ENCODE results near the gene AOPEP.
"Not testable (repeated sequence)": the region's sequence is repeated elsewhere in the genome, so short reads cannot be mapped to it uniquely, and the experiment has no call there.

The AOPEP gene

DNA sequence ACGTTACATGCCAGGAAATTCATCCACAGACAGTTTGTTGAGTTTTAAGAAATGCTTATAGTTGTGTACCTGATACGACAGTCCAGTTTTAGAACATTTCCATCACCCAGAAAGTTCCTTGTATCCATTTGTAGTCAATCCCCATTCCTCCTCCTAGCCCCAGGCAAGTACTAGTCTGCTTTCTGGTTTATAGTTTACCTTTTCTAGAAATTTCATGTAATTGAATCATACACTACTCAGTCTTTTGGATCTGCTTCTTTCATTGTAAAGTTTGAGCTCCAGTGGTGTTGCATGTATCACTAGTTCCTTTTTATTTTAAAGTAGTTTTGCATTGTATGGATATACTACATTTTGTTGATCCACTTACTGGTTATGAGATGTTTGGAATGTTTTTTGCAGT is 291.2 kb downstream of the AOPEP start:
- DNase-seq (ENCODE audit: low spot score), result no peak

DNA sequence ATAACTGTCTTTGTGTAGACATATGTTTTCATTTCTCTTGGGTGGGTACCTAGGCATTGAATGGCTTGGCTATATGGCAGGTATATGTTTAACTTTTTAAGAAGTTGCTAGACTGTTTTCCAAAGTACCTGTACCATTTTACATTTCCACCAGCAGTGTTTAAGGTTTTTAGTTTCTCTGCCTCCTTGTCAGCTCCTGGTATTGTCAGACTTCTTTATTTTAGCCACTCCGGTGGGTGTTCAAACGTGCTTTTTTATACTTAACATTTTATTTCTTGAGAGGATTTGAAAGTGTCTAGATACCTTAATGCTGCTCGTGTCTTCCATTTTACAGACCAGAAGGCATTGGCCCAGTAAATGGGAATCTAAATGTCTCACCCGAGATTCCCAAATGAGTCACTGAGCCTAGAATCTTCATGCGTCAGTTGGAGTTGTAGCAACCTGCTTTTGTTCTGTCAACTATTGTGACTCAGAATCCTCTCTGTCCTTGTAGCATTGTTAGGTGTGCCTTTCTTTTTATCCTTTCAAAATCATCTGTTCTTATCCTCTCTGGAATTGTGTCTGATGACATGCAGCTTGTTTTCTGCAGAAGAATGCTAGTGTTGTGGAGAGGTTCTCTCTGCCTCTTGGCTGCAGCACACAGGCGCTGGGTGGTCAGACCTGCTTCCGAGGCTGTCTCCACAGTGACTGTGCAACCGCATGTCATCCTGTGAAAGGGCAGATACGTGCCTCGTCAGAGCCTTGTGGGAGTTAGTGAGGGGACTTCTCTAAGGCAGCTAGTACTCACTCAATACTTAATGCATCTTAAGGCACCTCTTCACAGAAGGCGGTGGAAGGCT is 291.8 kb downstream of the AOPEP start:
- no peak for DNase-seq (ENCODE audit: low spot score)

DNA sequence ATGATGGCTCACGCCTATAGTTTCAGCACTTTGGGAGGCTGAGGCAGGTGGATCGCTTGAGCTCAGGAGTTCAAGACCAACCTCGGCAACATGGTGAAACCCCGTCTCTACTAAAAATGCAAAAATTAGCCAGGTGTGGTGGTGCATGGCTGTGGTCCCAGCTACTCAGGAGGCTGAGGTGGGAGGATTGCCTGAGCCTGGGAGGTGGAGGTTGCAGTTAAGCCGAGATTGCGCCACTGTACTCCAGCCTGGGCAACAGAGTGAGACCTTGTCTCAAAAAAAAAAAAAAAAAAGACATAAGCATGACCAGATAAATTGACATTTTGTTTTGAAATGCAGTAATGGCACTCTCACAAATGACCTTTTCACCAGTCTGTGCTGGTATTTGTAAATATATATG is 294.1 kb downstream of the AOPEP start:
- DNase-seq (ENCODE audit: low spot score), result not testable (repeated sequence)

DNA sequence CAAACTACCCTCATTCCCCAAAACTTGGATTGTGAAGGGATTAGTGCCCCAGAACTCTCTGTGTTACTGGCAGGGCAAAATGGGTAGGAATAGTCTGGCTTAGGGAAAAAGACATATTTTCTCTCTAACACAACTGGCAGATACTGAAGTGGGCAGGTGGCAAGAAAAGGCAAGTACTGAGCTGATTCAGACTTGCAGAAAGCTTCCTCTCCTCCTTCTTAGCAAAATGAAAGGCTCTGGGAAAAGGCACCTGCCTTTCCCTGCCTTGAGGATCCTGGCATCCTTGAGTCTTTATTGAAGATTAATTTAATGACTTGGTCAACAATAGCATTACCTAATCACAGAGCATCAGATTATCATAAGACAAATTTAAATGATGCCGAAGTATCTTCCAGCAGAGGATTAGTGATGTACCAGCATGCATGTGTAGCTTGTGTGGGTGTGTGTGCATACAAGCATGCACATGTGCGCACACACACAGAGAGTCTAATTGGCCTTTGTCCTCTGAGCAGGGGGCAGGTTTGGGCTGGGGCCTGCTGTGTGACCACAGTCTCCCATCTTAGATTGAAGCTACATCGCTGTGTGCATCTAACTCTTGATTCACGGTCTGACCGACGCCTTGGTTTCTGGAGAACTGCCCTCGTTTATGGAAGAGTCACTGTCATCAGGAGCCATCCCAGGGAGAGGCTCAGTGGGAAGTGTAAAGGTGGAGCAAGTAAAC is 294.8 kb downstream of the AOPEP start:
- DNase-seq (ENCODE audit: low spot score), result no peak

DNA sequence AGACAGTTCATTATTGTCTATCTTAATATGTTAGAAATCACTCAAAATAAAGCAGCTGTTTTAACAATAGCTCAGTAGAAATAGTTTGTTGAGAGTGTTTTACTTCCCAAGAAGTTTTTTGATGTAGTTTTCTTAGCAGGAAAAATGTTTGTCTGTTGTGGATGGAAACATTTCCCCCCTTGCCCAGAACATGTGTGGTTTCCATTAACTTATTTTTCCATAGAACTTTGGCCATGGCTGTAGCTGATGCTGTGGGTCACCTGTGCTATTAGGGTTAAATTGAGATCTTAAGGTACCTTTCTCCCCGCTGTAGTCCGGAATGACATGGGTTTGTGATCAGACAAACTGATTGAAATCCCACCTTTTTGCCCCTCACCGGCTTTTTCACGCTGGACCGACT is 296.2 kb downstream of the AOPEP start:
- DNase-seq (ENCODE audit: low spot score), result no peak

DNA sequence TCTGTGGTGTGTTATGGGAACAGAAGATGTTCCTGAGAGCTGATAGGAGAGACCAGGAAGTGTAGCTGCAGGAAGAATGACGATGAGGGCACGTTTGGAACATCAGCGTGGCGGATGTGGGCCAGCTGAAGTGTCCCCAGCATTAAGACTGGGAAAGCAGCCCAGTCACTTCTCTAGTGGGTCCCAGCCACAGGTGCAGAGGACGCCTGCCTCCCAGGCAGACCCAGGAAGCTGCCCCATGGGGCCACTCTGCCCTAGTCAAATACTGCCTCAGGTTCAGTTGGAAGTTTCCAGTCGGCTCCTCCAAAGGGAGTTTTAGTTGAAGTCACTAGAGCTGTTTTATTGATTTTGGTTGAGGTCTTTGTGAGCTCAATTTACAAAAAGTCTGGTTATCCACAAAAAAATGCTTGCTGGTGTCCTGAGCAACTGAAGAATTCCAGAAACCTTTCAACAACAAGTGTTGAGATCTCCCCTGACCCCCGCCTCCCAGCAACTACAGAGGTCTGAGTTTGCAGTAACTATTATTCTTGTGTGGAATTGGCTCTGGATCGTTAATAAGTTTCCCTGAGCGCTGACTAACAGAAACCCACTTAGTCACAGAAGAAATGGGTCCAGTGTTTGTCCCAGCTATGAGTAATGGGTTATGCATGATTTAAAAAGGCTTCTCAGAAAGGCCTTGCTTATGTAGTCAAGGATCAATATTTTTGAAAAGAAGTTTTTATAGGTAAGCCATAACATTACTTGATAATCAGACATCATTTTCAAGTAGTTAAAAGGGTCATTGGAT is 296.9 kb downstream of the AOPEP start:
- no peak for DNase-seq (ENCODE audit: low spot score)

DNA sequence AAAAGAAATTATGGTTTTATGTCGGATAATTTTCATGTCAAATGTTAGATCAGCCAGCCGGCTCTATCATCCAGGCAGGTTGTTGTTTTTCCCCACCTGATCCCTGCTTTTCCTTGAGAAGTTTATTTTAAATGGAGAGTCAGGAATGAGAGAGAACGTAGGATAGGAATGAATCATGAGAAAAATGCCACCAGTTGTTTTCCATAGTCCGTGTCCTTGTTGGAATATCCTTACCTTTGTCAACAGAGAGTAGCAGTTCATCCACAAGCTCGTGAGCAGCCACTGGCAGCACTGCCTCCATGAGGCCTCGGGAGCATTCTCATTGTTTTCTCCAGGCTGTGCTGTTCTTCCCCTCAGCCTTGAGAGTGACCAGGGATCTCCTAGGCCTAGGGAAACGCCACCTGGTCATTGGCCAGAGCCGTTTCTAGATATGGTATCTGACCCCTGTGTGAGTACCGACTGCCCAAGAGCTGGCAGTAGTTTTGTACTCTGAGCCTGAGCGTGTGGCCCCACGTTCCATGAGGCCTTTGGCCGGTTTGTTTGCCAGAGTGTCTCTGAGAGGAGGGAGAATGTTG is 297.7 kb downstream of the AOPEP start:
- no peak for DNase-seq (ENCODE audit: low spot score)

DNA sequence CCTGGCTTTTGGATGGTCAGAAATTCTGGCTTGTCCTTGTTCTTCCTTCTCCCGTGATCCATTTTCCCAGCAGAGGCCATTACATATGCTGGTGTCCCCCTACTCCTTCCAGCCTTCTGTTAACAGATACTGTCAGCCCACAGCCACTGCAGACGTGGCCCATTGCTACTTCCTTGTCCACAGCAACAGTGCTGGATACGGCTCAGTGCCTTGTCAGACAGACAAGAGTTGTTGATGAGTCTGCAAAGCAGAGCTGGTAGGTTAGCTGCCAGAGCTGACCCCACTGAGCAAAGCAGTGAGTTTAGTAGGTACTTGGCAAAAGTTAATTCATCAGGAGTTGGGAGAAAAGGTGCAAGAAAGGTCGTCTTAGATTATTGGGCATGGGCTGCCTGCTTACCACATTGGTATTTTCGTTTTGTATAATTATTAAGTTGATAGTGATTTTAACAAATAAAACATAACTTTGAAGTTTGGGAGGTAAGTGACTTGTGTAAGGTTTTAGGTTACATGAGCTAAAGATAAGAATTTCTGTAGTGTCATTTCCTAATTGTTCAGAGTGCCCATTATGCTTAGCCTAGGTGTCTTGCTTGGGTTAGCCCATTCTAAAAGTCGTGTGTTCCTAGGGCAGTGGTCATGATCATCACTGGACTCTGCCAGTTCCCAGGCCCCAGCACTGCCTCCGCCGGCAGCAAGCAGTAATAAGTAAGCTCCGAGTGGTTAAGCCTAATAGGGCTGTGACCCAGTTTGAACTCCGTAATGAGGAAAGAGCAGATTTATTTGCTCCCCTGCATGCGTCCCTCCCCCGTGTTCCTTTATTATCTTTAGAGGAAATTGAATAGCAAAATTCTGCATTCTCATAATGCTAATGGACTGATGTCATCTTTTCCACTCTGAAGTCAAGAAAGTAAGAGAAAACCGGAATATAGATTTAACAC is 299.0 kb downstream of the AOPEP start:
- DNase-seq (ENCODE audit: low spot score), result no peak

DNA sequence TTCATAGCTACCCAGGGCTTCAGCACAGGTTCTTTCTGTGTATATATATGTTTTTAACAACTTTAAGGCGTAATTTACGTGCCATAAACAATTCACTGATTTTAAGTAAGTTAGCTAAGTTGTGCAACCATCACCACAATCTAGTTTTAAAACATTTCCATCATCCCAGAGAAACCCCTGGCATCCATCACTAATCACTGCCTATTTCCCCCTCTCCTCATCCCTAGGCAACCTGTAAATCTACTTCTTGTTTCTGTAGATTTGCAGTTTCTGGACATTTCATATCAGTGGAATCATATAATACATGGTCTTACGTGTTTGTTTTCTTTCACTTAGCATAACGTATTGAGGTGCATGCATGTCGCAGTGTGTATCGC is 299.6 kb downstream of the AOPEP start:
- no peak for DNase-seq (ENCODE audit: low spot score)

DNA sequence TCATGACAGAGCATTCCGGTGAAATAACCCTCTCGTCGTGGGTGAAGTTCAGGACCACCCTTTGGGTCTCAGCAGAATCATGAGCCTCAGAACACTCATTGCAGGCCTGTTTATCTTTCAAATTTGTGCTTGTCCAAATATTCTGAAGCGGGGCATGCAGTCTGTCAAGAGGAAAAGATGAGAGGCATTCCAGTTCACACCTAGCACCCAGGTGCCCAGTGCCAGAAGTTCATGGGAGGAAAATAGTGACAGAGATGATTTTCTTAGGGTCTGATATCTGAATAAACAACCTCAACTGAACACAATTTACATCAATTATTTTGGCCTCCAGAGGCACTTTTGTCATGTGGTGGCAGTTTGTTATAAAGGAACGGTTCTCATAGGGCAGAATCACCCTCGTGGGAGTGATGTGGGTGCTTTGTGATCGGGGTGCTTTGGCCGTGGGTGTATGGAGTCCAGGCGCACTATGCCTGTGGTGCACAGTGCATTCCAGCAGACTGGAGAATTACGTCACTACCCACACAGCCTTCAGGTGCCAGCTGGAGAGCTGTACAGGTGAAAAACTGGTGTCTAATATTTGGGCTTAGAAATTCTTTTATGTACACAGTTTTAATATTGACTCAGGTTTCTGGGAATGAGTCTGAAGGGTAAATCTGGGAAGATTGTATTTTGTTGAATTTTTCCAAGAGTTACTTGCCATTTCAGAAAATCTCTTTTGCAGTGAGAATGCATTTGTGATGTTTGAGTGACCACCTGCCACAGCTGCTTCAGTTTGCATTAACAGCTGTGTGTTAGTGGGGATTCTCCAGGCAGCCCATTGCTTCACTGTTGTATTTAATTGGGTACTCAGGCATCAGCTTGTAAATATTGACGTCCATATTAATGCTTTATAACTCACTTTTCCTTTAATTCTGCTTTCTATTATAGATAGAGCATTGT is 301.7 kb downstream of the AOPEP start:
- no peak for DNase-seq (ENCODE audit: low spot score)

DNA sequence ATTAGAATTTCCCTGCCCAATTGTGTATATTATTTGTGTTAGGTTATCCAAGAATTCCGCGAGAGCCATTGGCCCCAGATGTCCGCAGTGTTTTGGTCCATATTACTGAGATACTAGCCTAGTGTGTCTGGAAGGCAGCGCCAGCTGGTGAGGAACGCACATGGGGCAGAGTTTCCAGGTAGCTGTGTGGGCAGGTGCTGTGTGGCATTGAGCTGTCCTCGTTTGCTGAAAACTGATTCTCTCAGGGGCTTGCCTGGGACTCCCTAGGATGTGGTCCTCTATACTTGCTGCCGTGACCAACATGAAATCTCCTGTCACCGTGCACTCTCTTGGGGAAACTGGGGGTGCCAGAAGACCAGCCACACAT is 302.3 kb downstream of the AOPEP start:
- DNase-seq (ENCODE audit: low spot score), result no peak

DNA sequence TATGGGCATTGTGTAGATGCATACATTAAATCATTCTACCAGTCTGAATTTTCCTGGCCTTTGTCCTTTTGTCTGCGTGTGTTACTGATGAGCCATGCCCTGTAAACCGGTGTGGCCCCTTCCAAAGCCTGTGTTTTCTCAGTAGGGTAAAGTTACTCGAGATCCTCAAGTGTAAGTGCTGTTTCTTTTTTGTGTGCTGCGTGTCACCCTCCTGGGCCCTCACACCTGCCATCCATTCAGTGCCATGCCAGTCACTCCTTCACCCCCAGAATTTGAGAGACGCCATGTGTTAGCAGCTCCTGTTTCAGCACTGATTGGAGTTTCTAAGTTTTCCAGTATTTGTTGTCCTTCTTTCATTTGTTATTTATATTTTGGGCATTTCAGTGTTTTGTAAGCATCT is 302.8 kb downstream of the AOPEP start:
- DNase-seq (ENCODE audit: low spot score), result no peak

DNA sequence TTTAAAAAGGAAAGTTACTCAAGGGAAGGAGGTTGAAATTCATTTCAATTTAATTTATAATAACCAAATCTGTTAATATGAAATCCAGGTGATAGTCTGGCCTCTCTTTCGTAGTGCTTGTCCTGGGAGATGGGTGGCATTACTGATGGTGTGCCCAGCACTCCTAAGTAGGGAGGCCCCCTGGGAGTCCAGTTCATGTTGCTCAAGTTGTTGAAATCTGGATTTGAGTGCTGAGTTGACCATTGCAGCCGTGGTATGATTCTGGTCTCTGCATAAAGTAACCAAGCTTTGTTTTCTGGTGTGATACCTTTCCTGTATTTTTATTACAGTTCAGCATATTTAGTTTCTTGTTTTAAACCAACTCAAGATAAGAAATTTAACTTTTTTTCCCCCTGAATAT is 303.2 kb downstream of the AOPEP start:
- no peak for DNase-seq (ENCODE audit: low spot score)

DNA sequence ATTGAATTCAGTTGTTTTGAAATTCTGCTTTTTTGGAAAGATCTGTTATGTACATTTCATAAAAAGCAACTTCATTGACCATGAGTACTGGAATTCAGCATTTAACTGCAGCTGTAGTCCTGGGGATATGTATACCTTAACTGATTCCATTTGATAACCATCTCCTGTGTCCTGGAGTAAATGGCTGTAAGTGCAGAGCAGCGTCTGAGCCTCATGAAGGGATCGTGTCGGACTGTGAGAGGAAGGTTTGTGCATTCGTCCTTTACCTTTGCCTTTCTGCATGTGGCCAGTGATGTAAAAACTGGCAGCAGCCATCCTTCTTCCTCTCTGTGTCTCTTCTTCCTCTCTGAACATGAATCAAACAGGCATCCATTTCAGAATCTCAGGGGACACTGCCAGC is 303.8 kb downstream of the AOPEP start:
- DNase-seq (ENCODE audit: low spot score), result no peak

DNA sequence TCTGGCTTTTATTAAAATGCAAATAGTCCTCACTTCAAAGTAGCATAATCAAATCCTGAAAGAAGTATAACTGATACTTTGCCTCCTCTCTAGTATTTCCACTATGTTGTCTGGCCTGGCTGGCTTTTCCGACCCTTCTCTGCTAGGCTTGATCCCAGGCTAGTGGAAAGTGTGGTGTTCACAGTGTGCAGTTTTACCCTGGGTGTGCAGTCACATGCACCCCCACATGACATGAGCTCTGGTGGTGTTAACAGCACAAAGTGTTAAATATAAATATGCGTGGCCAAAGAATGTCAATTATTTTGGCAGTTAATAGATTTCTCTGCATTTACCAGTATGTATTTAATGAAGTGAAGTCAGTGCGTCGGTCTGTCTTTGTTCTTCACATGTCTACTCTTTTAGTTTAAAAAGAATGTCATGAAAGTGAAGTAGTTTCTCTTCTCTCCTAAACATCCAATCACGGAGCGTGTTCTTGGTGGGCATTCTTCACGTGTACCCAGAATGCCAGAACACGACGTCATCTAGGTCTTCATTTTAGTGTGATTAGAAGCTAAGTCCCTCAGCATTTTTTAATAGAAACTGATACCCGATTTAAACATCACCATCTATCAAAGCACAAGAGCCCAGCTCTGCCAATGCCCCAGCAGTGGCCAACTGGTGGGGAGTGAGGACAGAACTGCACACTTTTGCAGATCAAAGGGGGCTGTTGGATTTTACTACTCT is 304.6 kb downstream of the AOPEP start:
- DNase-seq (ENCODE audit: low spot score), result no peak

DNA sequence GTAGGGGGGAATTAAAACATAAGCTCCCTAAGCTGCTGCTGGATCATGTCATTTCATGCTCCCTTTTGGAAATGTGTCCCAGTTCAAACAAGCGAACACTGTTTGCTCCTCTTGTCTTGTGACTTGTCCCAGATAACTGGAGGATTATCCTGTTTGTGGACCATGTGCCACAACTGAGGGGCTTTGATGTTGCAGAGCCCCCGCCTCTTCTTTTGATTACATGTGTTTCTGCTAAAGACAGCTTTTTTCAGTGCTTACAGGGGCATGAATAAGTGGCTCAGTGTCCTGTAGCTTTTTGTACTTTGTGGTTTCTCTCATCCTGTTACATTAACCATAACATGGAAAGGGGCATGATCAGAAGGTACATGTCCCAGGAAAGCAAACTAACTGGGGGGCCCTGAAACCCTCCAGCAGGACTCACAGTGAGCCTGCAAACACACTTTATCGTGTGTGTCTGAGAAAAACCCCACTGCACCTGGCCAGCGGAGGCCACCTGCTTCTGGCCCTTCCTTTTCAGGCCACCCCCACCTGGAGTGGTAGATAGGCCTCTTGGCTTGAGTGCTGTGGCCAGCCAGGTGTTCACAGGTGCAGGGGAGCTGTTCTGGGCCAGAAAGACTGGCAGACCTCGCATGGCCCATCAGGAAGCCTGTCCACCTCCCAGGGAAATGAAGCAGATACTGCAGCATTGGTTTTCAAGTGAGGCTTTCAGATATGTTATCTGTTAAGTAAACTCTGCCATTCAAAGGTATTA is 305.4 kb downstream of the AOPEP start:
- no peak for DNase-seq (ENCODE audit: low spot score)

DNA sequence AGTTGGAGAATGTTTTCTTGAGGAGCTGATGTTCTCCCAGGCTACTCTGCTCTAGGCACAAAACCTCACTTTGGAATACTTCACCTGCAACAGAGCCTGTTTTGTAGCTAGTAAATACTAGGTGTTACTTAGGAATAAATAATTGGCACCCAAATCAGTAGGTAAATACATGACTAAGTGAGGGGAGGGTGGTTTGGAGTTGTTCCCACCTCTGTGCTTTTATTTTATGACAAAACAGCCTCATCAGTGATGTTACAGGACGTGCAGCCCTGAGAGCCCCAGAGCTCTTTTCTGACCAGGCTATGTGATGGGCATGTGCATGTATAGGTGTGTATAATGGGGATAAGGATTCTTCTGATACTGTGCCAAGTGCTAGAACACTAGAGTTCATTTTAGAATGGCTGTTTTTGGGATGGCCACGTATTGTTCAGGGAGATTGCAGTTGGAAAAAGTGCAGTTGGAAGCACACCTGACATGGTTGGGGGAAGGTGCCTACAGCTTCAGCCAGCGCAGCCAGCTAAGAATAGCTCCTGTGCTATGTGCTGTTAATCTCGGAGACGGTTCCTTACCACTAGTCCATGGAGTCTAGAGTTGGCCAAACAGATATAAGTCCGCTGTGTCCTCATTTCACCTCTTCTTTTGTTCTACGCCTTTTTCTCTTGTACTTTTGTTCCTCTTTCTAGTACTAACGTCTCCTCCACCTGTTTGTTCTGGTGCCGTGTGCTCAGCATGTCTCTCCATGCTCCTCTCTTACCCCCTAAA is 306.3 kb downstream of the AOPEP start:
- no peak for DNase-seq (ENCODE audit: low spot score)

DNA sequence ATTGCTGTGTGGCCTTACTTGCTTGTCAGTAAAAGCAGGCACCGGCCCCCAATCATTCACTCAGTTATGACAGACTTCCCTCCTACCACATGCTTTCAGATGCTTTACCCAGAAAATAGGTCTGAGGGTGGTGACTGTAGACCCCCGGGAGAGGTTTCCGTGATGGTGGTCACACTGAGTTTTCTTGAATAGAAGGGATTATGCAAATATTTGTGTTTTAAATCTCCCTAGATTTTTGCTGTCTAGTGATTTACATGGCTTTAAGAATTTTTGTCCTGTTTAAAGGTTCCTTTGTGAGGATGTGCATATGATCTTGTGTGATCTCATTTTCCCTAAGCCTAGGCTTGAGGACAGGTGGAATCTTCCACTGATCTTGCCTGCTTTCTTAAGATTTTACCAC is 309.3 kb downstream of the AOPEP start:
- no peak for DNase-seq (ENCODE audit: low spot score)
